Panc1 (cell line): ENCODE results near the gene SIK2. TPM values are rescaled to one million over a fixed set of nuclear protein-coding genes. Genes with fewer than 3 reads are reported as not detected.

Source experiments
- ATAC-seq: fragments of 200-7000 bp; cut with Tn5 transposase; 2 replicates; pipeline ENCODE4 v1.9.1; 2020; ENCODE audit warnings: mild to moderate bottlenecking, moderate library complexity
- BruUV-seq: library from RNA; stranded (reverse); fragments of 400-500 nt; replicated peaks from 2 replicates; lab custom pipeline; 2021; lab: Mats Ljungman, UMichigan
- CTCF ChIA-PET: fragments of 300-600 bp; sonication (Branson Sonifier 250); formaldehyde crosslinking; loops from one replicate; lab custom pipeline; 2022; ENCODE audit warnings: antibody characterized with exemption; lab: Charles Lee
- POLR2A ChIA-PET: fragments of 300-600 bp; sonication (Branson Sonifier 250); formaldehyde crosslinking; loops from one replicate; lab custom pipeline; 2022; ENCODE audit warnings: antibody characterized with exemption; lab: Charles Lee
- DNase-seq: peaks from one replicate; pipeline ENCODE4 v3.0.0-alpha.2; 2010; ENCODE audit warnings: low read depth, low spot score
- H3K27ac ChIP-seq: 2 replicates; pipeline ENCODE4 v1.5.1; 2011; ENCODE audit warnings: mild to moderate bottlenecking, low read length, inconsistent platforms
- H3K27me3 ChIP-seq: fragments of 200-500 bp; sonication (Bioruptor generic); 2 replicates; pipeline ENCODE4 v1.6.0; 2014; ENCODE audit warnings: low read length, inconsistent platforms; ENCODE audit not compliant: control insufficient read depth, insufficient read depth
- H3K36me3 ChIP-seq: fragments of 200-500 bp; sonication (Bioruptor generic); 2 replicates; pipeline ENCODE4 v1.5.1; 2014; ENCODE audit warnings: inconsistent platforms, mild to moderate bottlenecking, low read length, moderate library complexity; ENCODE audit not compliant: control insufficient read depth, insufficient read depth
- H3K4me1 ChIP-seq: 2 replicates; pipeline ENCODE4 v1.5.1; 2011; ENCODE audit warnings: inconsistent platforms, mild to moderate bottlenecking, low read length, moderate library complexity; ENCODE audit not compliant: control insufficient read depth, insufficient read depth
- H3K4me3 ChIP-seq, 2 experiments: 2 replicates each; pipeline ENCODE4 v1.5.1; 2011 to 2012; ENCODE audit warnings: low read depth in 2 of 2, low read length in 2 of 2, mild to moderate bottlenecking in 2 of 2, inconsistent platforms in 1 of 2, moderate library complexity in 1 of 2
- H3K9me3 ChIP-seq: fragments of 200-500 bp; sonication (Bioruptor generic); 2 replicates; pipeline ENCODE4 v1.5.1; 2014; ENCODE audit warnings: low read depth, mild to moderate bottlenecking, inconsistent platforms, low read length, moderate library complexity; ENCODE audit not compliant: control insufficient read depth, insufficient read depth
- CTCF ChIP-seq: fragments of 450-650 bp; IDR thresholded peaks from 2 replicates; pipeline ENCODE4 v1.5.1; 2017; ENCODE audit warnings: mild to moderate bottlenecking
- POLR2AphosphoS5 ChIP-seq: IDR thresholded peaks from 2 replicates; pipeline ENCODE4 v1.6.1; 2012; ENCODE audit warnings: mild to moderate bottlenecking, low read depth, low read length, moderate library complexity
- REST ChIP-seq, 2 experiments: IDR thresholded peaks; 2 replicates each; pipeline ENCODE4 v1.6.1; 2011 to 2012; ENCODE audit warnings: low read depth in 2 of 2, control low read depth in 1 of 2, low read length in 1 of 2, mild to moderate bottlenecking in 1 of 2, moderate library complexity in 1 of 2; ENCODE audit not compliant: insufficient read depth in 1 of 2
- SIN3A ChIP-seq: IDR thresholded peaks from 2 replicates; pipeline ENCODE4 v1.6.1; 2012; ENCODE audit warnings: low read depth, mild to moderate bottlenecking, low read length, moderate library complexity, borderline replicate concordance; ENCODE audit not compliant: insufficient read depth
- TCF7L2 ChIP-seq: IDR thresholded peaks from 2 replicates; pipeline ENCODE4 v1.6.1; 2011; ENCODE audit warnings: mild to moderate bottlenecking, low read depth, low read length, inconsistent platforms
- in situ Hi-C: cut with HindIII; loops from 2 replicates; pipeline ENCODE4 v1.10.0; 2016; ENCODE audit warnings: low sequenced_read_pairs, low pct_unique_long_range_greater_than_20kb
- intact Hi-C: fragments of 100-400 bp; cut with micrococcal nuclease; formaldehyde crosslinking; loops from one replicate; pipeline ENCODE4 v1.10.0; 2022; ENCODE audit not compliant: unreplicated experiment
- total RNA-seq: library from RNA; stranded (reverse); gene quantifications from one replicate; pipeline ENCODE4 v1.2.1, GENCODE V29; 2021; ENCODE audit not compliant: unreplicated experiment

SIK2 gene
- total RNA-seq, 1 experiment from 2014 or later, result 17.0 TPM

- Histone ChIP-seq H3K4me3 (no peak overlapping the region), H3K4me1 (no peaks in the 10 kb centered on the region), H3K27ac (no peak overlapping the region), H3K27me3 (no peaks in the 10 kb centered on the region), H3K36me3 (no peaks in the 10 kb centered on the region), H3K9me3 (no peaks in the 10 kb centered on the region)
- ChIA-PET CTCF (interaction anchor here (0.7 to 0.8 kb wide), 2 partner anchors 170 to 239 kb away, joined by 3 to 5 read pairs; partner anchors contain the start of gene LAYN), POLR2A (interaction anchor here (0.6 kb wide), 1 partner anchor 24 kb away, joined by 11 read pairs; no protein-coding TSS in a partner anchor)
- in situ Hi-C loops, result no loop called here
- TF ChIP-seq CTCF, result no peak
- TF ChIP-seq POLR2AphosphoS5, result no peak
- TF ChIP-seq TCF7L2, result no peak
- no peak for TF ChIP-seq SIN3A
- no peak for TF ChIP-seq REST (IDR thresholded peaks at IDR 0.05; ENCODE audit: insufficient read depth in 1 of 2, low read depth in 2 of 2, low read length in 1 of 2)
- ATAC-seq (no peak), DNase-seq (no peak)
- intact Hi-C loops, result loop anchor here (5.0 kb wide), 2 partner anchors 63 to 192 kb away; no protein-coding TSS in a partner anchor
- no TSS peak for BruUV-seq
These were observed 176.9 kb downstream of the SIK2 start for GRCh38 chr11:111779118-111779517.

Other genes with a start within 250 kb of the SIK2 start
- 0.18 TPM for gene POU2AF1, start 223.2 kb upstream of the SIK2 start, total RNA-seq
- not detected for gene BTG4, start 90.1 kb upstream of the SIK2 start, total RNA-seq
- gene HOATZ, start 87.7 kb upstream of the SIK2 start, total RNA-seq, result not detected
- gene LAYN, start 61.7 kb upstream of the SIK2 start, total RNA-seq, result 3.6 TPM
- gene PPP2R1B, start 163.9 kb downstream of the SIK2 start, total RNA-seq, result 57.7 TPM